Aorta (tissue), 5 donors: ENCODE results near the gene PHACTR3. TPM values are rescaled to one million over a fixed set of nuclear protein-coding genes. Genes with fewer than 3 reads are reported as not detected.

Source experiments
- ATAC-seq: fragments of 200-7000 bp; cut with Tn5 transposase; one replicate; pipeline ENCODE4 v1.9.1; 2022; ENCODE audit warnings: moderate library complexity; ENCODE audit not compliant: low FRiP score
- DNase-seq, 2 donors: peaks; one replicate each; pipeline ENCODE4 v3.0.0-alpha.2; 2020
- H3K27ac ChIP-seq, 2 donors: one replicate each; pipeline ENCODE4 v1.5.1; 2013; ENCODE audit warnings: low read length in 2 of 2, mild to moderate bottlenecking in 2 of 2, moderate library complexity in 2 of 2, control low read depth in 1 of 2, inconsistent platforms in 1 of 2, low read depth in 1 of 2
- H3K27me3 ChIP-seq, 2 donors: one replicate each; pipeline ENCODE4 v1.6.1; 2013; ENCODE audit warnings: control low read depth in 1 of 2, low read length in 1 of 2, mild to moderate bottlenecking in 1 of 2, moderate library complexity in 1 of 2; ENCODE audit not compliant: insufficient read depth in 2 of 2, control insufficient read depth in 1 of 2
- H3K36me3 ChIP-seq, 2 donors: one replicate each; pipeline ENCODE4 v1.6.1; 2013; ENCODE audit warnings: control low read depth in 1 of 2, low read length in 1 of 2, mild to moderate bottlenecking in 1 of 2; ENCODE audit not compliant: insufficient read depth in 2 of 2, control insufficient read depth in 1 of 2
- H3K4me1 ChIP-seq, 2 donors: one replicate each; pipeline ENCODE4 v1.6.1; 2013; ENCODE audit warnings: low read length in 2 of 2, control low read depth in 1 of 2, mild to moderate bottlenecking in 1 of 2, moderate library complexity in 1 of 2; ENCODE audit not compliant: insufficient read depth in 2 of 2, control insufficient read depth in 1 of 2
- H3K4me3 ChIP-seq, 2 donors: one replicate each; pipeline ENCODE4 v1.5.1; 2013; ENCODE audit warnings: low read length in 2 of 2, control low read depth in 1 of 2, mild to moderate bottlenecking in 1 of 2
- H3K9me3 ChIP-seq: one replicate; pipeline ENCODE4 v1.6.1; 2013; ENCODE audit warnings: mild to moderate bottlenecking, low read length; ENCODE audit not compliant: control insufficient read depth
- WGBS, 2 donors: extraction: QIAGEN DNeasy Blood & Tissue Kit; methylation state at CpG; one replicate each; pipeline ENCODE4 v1.1.7; 2013; 5-methylcytosine and 5-hydroxymethylcytosine counted together
- intact Hi-C, 2 donors: fragments of 100-400 bp; cut with DNase I; formaldehyde crosslinking; loops; one replicate each; pipeline versions ENCODE4 v1.14.2 to v1.15.0; 2022
- polyA plus RNA-seq, 2 donors: library from polyadenylated mRNA; stranded (reverse); fragments of 200-250 nt; gene quantifications; one replicate each; pipeline ENCODE4 v1.2.3, GENCODE V29; 2013
- total RNA-seq, 2 donors: library from RNA; stranded (reverse); fragmentation: NEBNext Ultra II Directional; extraction: Animal tissue kit (Norgen Biotek cat#: 25700); gene quantifications; one replicate each; pipeline ENCODE4 v1.2.1, GENCODE V29; 2021
- donor health status: healthy with polysubstance abuse.
- donor health status: Bipolar disorder and iron deficiency.
- donor health status: DM: no; HTN: no; CAD: no.
- donor health status: DM: no; HTN: no; CAD: no.
- donor health status: DM: yes; HTN: yes; CAD: no.

Gene PHACTR3
- total and polyA plus RNA-seq, 4 donors = 0.16 to 0.27 TPM; not detected in 2

- 64 to 67% methylated on average over 10 of the region's 10 CpGs for WGBS, 2 donors
- no peak overlapping the region for H3K27ac ChIP-seq
- DNase-seq (peak in 1 of 2 donors; percentile 32), ATAC-seq (no peak)
- H3K9me3 ChIP-seq = no peaks in the 10 kb centered on the region
- H3K27me3 ChIP-seq = no peaks in the 10 kb centered on the region
- H3K36me3 ChIP-seq = no peaks in the 10 kb centered on the region
- intact Hi-C loops = no loop called here
- H3K4me1 ChIP-seq = no peaks in the 10 kb centered on the region
- no peak overlapping the region for H3K4me3 ChIP-seq
Observed at GRCh38 chr20:59779656-59780380, 175.5 kb downstream of the PHACTR3 start.

GRCh38 chr20:59780494-59781185 is 176.3 kb downstream of the PHACTR3 start:
- intact Hi-C loops = no loop called here
- ATAC-seq = no peak

DNA sequence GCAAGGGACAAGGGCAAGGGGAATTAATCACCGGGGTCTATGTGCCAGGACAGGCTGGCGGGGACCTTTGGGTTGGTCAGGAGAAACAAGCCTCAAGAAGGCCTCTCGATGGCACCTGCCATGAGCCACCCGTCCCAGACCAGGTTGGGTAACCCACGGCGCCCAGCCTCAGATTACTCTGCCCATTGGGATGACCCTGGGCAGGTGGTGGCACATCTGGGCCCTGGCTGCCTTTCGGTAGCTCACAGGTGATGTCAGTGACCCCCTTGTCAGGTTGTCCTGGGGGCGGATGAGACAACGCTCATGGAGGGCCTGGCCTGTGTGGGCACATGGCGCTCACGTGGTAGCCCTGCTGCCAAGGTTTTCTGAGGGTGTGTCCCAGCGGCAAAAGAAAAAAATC is 176.9 kb downstream of the PHACTR3 start:
- Histone ChIP-seq H3K9me3 (no peaks in the 10 kb centered on the region), H3K27me3 (no peaks in the 10 kb centered on the region), H3K4me1 (no peaks in the 10 kb centered on the region), H3K4me3 (no peak overlapping the region), H3K27ac (no peak overlapping the region), H3K36me3 (no peaks in the 10 kb centered on the region)
- 86 to 92% methylated on average over 12 of the region's 12 CpGs for WGBS, 2 donors
- ATAC-seq = no peak
- peak in 1 of 2 donors; percentile 67 for DNase-seq
- intact Hi-C loops = no loop called here

More at GRCh38 chr20:59780494-59781185, 176.3 kb downstream of the PHACTR3 start:
- H3K27me3 ChIP-seq = no peaks in the 10 kb centered on the region
- H3K4me3 ChIP-seq = no peak overlapping the region
- H3K9me3 ChIP-seq = no peaks in the 10 kb centered on the region
- DNase-seq = no peak
- no peaks in the 10 kb centered on the region for H3K36me3 ChIP-seq
- H3K27ac ChIP-seq = no peak overlapping the region
- no peaks in the 10 kb centered on the region for H3K4me1 ChIP-seq
- WGBS, 2 donors = 88 to 91% methylated on average over 12 of the region's 12 CpGs

GRCh38 chr20:59782986-59783640 is 178.8 kb downstream of the PHACTR3 start:
- DNase-seq (peak in 1 of 2 donors; percentile 73), ATAC-seq (no peak)
- Histone ChIP-seq H3K27ac (no peak overlapping the region), H3K9me3 (no peaks in the 10 kb centered on the region), H3K4me3 (no peak overlapping the region), H3K36me3 (no peaks in the 10 kb centered on the region), H3K27me3 (no peaks in the 10 kb centered on the region), H3K4me1 (no peaks in the 10 kb centered on the region)
- WGBS, 2 donors = 19 to 23% methylated on average over 14 of the region's 14 CpGs
- intact Hi-C loops = no loop called here

DNA sequence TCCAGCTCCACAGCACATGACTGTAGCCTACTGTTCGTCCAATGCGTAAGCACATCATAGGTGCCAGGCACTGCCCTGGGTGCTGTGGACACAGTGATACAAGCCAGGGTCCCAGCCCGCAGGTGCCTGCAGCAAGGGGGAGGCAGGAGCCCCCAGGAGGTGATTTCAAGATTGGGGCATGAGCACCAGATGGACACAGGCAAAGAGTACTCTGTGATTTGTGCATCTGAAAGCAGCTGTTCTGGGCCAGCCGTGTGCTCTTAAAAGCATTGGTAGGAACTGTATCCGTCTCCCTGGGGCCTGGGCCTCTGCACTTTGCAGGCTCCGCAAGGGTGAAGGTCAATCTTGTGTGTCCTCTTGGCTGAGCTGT is 179.3 kb downstream of the PHACTR3 start:
- Histone ChIP-seq H3K4me1 (no peaks in the 10 kb centered on the region), H3K36me3 (no peaks in the 10 kb centered on the region), H3K27ac (no peak overlapping the region), H3K9me3 (no peaks in the 10 kb centered on the region), H3K4me3 (no peak overlapping the region), H3K27me3 (no peaks in the 10 kb centered on the region)
- DNase-seq (peak in 1 of 2 donors; percentile 42), ATAC-seq (no peak)
- 82 to 87% methylated on average over 6 of the region's 6 CpGs for WGBS, 2 donors
- intact Hi-C loops = no loop called here

- Histone ChIP-seq H3K27me3 (no peaks in the 10 kb centered on the region), H3K4me1 (no peaks in the 10 kb centered on the region), H3K4me3 (no peak overlapping the region), H3K9me3 (no peaks in the 10 kb centered on the region), H3K36me3 (no peaks in the 10 kb centered on the region), H3K27ac (no peak overlapping the region)
- 95% methylated on average over 5 of the region's 5 CpGs for WGBS, 2 donors
- ATAC-seq (no peak), DNase-seq (peak in 1 of 2 donors; percentile 45)
- intact Hi-C loops = no loop called here
Observed at GRCh38 chr20:59784365-59784764, 180.0 kb downstream of the PHACTR3 start.

GRCh38 chr20:59784791-59785668 is 180.7 kb downstream of the PHACTR3 start:
- H3K4me1 ChIP-seq = no peaks in the 10 kb centered on the region
- H3K27me3 ChIP-seq = no peaks in the 10 kb centered on the region
- DNase-seq (peak in 1 of 2 donors; percentile 45), ATAC-seq (no peak)
- H3K27ac ChIP-seq = no peak overlapping the region
- no peak overlapping the region for H3K4me3 ChIP-seq
- H3K9me3 ChIP-seq = no peaks in the 10 kb centered on the region
- H3K36me3 ChIP-seq = no peaks in the 10 kb centered on the region
- intact Hi-C loops = no loop called here
- 75 to 77% methylated on average over 16 of the region's 16 CpGs for WGBS, 2 donors

- Histone ChIP-seq H3K36me3 (no peaks in the 10 kb centered on the region), H3K4me3 (no peak overlapping the region), H3K9me3 (no peaks in the 10 kb centered on the region), H3K4me1 (no peaks in the 10 kb centered on the region), H3K27ac (no peak overlapping the region), H3K27me3 (no peaks in the 10 kb centered on the region)
- ATAC-seq (no peak), DNase-seq (no peak)
- 44 to 65% methylated on average over 5 to 6 of the region's 6 CpGs for WGBS, 2 donors
- intact Hi-C loops = no loop called here
Observed at GRCh38 chr20:59785669-59785959, 181.3 kb downstream of the PHACTR3 start.
